HG02642 (cell line): Measurements from ENCODE around the gene ALG14.

Experiments
- ATAC-seq: cut with Tn5 transposase; IDR thresholded peaks from one replicate; pipeline ENCODE4 v1.9.1; 2021; ENCODE audit warnings: mild to moderate bottlenecking; ENCODE audit not compliant: unreplicated experiment, poor library complexity

The ALG14 gene

DNA sequence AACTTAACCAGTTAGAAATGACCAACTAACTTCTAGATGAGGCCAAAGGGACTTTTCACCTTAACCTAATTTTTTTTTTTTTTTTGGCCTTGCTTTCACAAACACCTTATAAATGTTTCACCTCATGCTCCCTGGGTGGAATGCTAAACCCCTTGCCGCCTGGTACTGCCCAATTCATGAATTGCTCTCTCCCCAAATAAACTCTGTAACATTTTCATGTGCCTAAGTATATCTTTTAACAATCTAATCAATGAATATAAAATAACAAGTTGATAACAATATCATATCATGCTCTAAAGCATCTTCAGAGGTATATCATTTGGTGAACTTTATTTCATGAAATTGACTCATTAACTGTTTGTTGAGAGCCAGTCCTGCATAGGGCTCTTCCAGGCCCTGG is 134.9 kb downstream of the ALG14 start:
- no peak for ATAC-seq

GRCh38 chr1:94936861-94937620 is 135.7 kb downstream of the ALG14 start:
- ATAC-seq = no peak

DNA sequence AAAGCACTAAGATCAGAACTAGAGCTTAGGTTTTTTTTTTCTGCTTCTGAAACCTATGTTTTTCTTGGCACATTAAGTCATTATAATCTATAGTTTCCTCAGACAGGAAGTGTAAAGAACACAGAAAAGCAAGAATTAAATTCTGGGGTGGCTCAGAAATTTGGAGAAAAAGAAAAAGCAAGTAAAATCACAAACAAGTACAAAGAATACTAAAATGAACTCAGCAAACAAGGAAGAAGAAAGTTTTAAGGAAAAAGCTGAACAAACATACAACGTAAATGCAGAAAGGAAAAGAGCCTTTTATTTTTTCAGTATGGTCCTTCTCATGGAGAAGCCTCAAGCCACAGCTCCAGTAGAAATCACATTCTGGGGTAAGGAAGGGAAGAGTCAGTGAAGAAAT is 137.3 kb downstream of the ALG14 start:
- ATAC-seq = no peak

- ATAC-seq = no peak
Measured at GRCh38 chr1:94935034-94935433, 137.7 kb downstream of the ALG14 start.

DNA sequence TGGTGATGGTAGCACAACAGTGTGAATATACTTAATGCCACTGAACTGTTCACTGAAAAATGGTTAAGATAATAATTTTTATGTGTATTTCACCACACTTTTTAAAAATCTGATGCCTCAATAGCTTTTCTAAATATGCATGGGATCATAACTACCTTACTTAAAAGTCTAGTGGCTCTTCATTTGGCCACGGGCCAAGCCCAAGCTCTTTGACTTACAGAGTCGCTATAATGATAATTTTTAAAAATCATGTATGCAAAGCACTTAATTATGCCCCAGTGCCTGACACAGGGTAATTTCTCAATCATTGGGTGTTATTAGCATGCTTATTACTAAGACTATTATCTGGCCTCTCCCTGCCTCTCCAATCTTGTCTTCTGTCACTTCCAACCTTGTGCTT is 138.2 kb downstream of the ALG14 start:
- no peak for ATAC-seq

DNA sequence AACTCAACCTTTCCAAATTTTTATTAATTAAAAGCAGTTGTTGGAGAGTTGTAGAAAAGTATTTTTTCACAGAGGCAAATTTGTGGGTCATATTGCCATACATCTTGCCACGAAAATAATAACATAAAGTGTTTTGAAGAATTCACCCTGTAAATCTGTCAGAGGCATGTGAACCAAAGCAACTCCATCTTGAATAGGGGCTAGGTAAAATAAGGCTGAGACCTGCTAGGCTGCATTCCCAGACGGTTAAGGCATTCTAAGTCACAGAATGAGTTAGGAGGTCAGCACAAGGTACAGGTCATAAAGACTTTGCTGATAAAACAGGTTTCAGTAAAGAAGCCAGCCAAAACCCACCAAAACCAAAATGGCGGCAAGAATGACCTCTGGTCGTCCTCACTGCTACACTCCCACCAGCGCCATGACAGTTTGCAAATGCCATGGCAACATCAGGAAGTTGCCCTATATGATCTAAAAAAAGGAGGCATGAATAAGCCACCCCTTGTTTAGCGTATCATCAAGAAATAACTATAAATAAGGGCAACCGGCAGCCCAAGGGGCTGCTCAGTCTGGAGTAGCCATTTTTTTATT is 141.4 kb downstream of the ALG14 start:
- no peak for ATAC-seq

GRCh38 chr1:94929351-94930217 is 143.2 kb downstream of the ALG14 start:
- no peak for ATAC-seq

DNA sequence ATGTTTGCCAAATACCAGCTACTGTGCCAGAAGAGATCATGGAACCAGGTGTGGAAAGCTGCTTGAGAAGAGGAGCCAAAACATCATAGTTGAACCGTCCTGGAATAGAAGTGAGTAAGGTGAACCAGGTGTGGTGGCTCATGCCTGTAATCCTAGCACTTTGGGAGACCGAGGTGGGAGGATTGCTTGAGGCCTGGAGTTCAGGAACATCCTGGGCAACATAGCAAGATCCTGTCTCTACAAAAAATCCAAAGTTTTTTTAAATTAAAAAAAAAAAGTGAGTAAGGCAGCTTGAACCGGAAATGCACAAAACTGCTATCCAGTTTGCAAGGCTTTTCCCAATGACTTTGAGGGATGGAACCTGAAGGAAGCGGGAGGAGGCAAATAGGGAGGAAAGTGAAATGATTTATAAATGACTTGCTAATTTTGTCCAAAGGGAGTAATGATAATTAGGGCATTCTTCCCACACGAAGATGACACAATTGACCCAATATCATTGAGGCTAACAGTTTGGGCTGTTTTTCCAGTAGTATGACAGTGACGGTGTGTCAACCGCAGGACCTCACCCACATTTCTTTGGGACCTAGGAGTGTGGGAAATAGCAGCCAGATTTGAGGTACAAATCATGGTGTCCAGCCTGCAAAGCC is 144.3 kb downstream of the ALG14 start:
- no peak for ATAC-seq

DNA sequence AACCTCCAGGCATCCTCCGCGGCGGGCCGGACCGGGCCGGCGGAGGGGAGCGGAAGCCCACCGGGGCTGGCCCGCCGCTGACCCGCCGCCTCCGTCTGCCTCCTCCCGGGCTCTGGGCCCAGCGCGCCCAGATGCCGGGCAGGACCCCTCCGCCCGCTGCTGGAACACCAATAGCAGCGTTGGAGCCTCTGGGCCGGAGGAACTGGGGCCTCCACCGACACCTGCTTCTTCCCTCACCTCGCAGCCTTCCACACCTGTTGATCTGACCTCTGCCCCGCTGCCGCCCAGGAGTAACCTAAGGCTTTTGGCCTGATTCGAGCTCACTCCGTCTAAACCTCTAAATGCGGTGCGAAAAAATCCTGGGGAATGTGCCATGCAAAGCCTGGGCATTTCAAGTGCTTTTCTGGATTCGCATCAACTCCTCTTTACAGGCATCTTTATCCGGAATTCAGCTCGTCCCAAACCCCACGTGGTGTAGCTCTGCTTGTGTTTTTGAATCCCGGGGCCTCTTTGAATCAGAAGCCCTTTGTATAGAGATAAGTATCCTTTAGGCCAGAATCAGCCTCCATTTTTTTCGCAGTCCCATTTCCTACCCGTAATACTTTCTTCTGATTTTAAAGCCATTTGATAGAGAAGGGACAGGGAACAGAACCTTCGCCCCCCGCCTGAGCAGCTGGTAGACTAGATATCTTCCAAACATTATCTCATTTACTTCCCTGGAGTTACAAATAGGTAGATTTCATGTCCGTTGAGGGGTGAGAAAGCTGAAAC is 145.2 kb downstream of the ALG14 start:
- ATAC-seq = no peak

DNA sequence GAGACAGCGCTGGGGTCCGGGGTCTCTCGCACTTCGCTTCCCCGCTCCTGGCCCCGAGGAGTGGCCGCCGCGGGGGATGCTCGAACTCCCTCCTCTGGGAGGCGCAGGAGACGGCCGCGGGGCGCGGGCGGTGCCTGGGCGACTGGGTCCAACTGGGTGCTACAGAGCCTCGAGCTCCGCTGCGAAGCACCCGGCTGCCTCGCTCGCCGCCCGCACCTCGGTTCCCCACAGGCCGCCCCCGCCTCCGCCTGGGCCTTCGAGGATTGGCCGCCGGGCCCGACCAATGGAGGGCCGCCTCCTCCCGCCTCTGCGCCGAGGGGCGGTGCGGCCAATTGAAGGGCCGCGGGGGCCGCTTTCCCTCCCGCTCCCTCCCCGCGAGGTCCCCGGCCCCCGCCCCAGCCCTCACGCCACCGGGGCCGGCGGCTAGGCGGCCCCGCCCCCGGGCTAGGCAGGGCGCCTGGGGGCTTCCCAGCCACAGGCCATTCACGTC is 145.8 kb downstream of the ALG14 start, which contains the start of gene CNN3:
TSS of gene CNN3 (minus strand) at position 196 of the 490 bp plus-strand sequence. CDS start 216 bp downstream, outside the sequence.
- peak; percentile 87 for ATAC-seq

- ATAC-seq = peak; percentile 32
Measured at GRCh38 chr1:94926126-94926914, 146.4 kb downstream of the ALG14 start.

GRCh38 chr1:94925561-94926125 is 147.1 kb downstream of the ALG14 start:
- no peak for ATAC-seq

GRCh38 chr1:94925004-94925403 is 147.7 kb downstream of the ALG14 start:
- no peak for ATAC-seq
